H1 (cell line): Measurements from ENCODE around the gene KRTAP19-2. TPM values are rescaled to one million over a fixed set of nuclear protein-coding genes. Genes with fewer than 3 reads are reported as not detected.

Experiments used
- CTCF ChIA-PET: fragments of 300-600 bp; sonication (Branson Sonifier 250); formaldehyde crosslinking; loops from one replicate; lab custom pipeline; 2021; ENCODE audit not compliant: partially characterized antibody; lab: Charles Lee
- POLR2A ChIA-PET: fragments of 300-600 bp; sonication (Branson Sonifier 250); formaldehyde crosslinking; loops from one replicate; lab custom pipeline; 2021; ENCODE audit warnings: inconsistent platforms; ENCODE audit not compliant: partially characterized antibody; lab: Charles Lee
- DNase-seq, 2 experiments: peaks; one replicate each; pipeline versions ENCODE4 v3.0.0 to v3.0.0-alpha.2; 2010 to 2022; ENCODE audit warnings: low spot score in 2 of 2, low read depth in 1 of 2, mixed read lengths in 1 of 2
- FAIRE-seq: peaks from 2 replicates; lab custom pipeline; 2011; peaks lifted over from hg19 to GRCh38; lab: Jason Lieb, UNC
- H2AFZ ChIP-seq: 2 replicates; pipeline ENCODE4 v1.8.1; 2012; ENCODE audit warnings: low read length, inconsistent platforms
- H2AK5ac ChIP-seq: 2 replicates; pipeline ENCODE4 v1.6.1; 2013; ENCODE audit warnings: low read depth, low read length
- H2BK120ac ChIP-seq: replicated peaks from 2 replicates; pipeline ENCODE3; 2013; ENCODE audit warnings: low read depth, low read length, inconsistent platforms
- H2BK12ac ChIP-seq: 2 replicates; pipeline ENCODE4 v1.6.1; 2013; ENCODE audit warnings: low read depth, low read length
- H2BK15ac ChIP-seq: 2 replicates; pipeline ENCODE4 v1.6.1; 2013; ENCODE audit warnings: low read length
- H2BK20ac ChIP-seq: 2 replicates; pipeline ENCODE4 v1.6.1; 2013; ENCODE audit warnings: low read length
- H2BK5ac ChIP-seq: 2 replicates; pipeline ENCODE4 v1.6.1; 2013; ENCODE audit warnings: low read depth, low read length
- H3K14ac ChIP-seq: 2 replicates; pipeline ENCODE4 v1.6.1; 2013; ENCODE audit warnings: inconsistent platforms; ENCODE audit not compliant: insufficient read length
- H3K18ac ChIP-seq: 2 replicates; pipeline ENCODE4 v1.6.1; 2013; ENCODE audit warnings: low read length; ENCODE audit errors: extremely low read depth
- H3K23ac ChIP-seq: 2 replicates; pipeline ENCODE4 v1.6.1; 2013; ENCODE audit warnings: inconsistent platforms; ENCODE audit not compliant: insufficient read length
- H3K23me2 ChIP-seq: 2 replicates; pipeline ENCODE4 v1.6.1; 2013; ENCODE audit warnings: low read depth, low read length
- H3K27ac ChIP-seq: 2 replicates; pipeline ENCODE4 v1.6.1; 2011; ENCODE audit warnings: low read depth, low read length, inconsistent platforms
- H3K27me3 ChIP-seq, 4 experiments: replicated peaks in 1 of 4; 1 replicate in 1 of 4; 2 replicates in 3 of 4; pipeline versions ENCODE4 v1.6.1 to v1.8.1; 2011 to 2013; ENCODE audit warnings: low read length in 3 of 4, mild to moderate bottlenecking in 3 of 4, inconsistent platforms in 2 of 4, mixed read lengths in 2 of 4, moderate library complexity in 1 of 4; ENCODE audit not compliant: control insufficient read depth in 3 of 4, insufficient read depth in 3 of 4; ENCODE audit errors: extremely low read depth in 1 of 4
- H3K36me3 ChIP-seq, 4 experiments: 2 replicates each; pipeline versions ENCODE4 v1.6.1 to v1.8.1; 2011 to 2013; ENCODE audit warnings: mild to moderate bottlenecking in 4 of 4, low read length in 3 of 4, moderate library complexity in 2 of 4, control low read depth in 1 of 4, inconsistent platforms in 1 of 4; ENCODE audit not compliant: insufficient read depth in 4 of 4, control insufficient read depth in 2 of 4
- H3K4ac ChIP-seq: replicated peaks from 2 replicates; pipeline ENCODE3; 2013; ENCODE audit warnings: low read length, low read depth, mixed read lengths, inconsistent platforms; ENCODE audit not compliant: insufficient read length
- H3K4me1 ChIP-seq, 4 experiments: replicated peaks in 1 of 4; 1 replicate in 1 of 4; 2 replicates in 3 of 4; pipeline versions ENCODE4 v1.6.1 to v1.8.1; 2011 to 2013; ENCODE audit warnings: low read length in 3 of 4, inconsistent platforms in 2 of 4, mixed read lengths in 1 of 4; ENCODE audit not compliant: insufficient read depth in 4 of 4, control insufficient read depth in 3 of 4
- H3K4me2 ChIP-seq, 2 experiments: 2 replicates each; pipeline versions ENCODE4 v1.6.1 to v1.8.1; 2011 to 2013; ENCODE audit warnings: low read depth in 2 of 2, low read length in 2 of 2, control low read depth in 1 of 2, inconsistent platforms in 1 of 2, mild to moderate bottlenecking in 1 of 2; ENCODE audit not compliant: insufficient read depth in 1 of 2
- H3K4me3 ChIP-seq, 4 experiments: fragments of 200-600, 300-600 bp in 1 of 4; sonication (generic), shearing (Covaris generic), sonication (Bioruptor Twin) in 1 of 4; 2 replicates each; pipeline versions ENCODE4 v1.5.1 to v1.8.1; 2011 to 2016; ENCODE audit warnings: low read length in 4 of 4, low read depth in 3 of 4, control low read depth in 2 of 4, inconsistent platforms in 2 of 4, mild to moderate bottlenecking in 2 of 4, mixed read lengths in 1 of 4, moderate library complexity in 1 of 4; ENCODE audit not compliant: insufficient read depth in 2 of 4; ENCODE audit errors: extremely low read depth in 1 of 4
- H3K56ac ChIP-seq: replicated peaks from 2 replicates; pipeline ENCODE3; 2013; ENCODE audit warnings: low read depth, mild to moderate bottlenecking, mixed read lengths, low read length, inconsistent platforms; ENCODE audit not compliant: insufficient read length
- H3K79me1 ChIP-seq: 2 replicates; pipeline ENCODE4 v1.6.1; 2013; ENCODE audit warnings: low read depth, low read length, control low read depth
- H3K79me2 ChIP-seq, 2 experiments: 2 replicates each; pipeline versions ENCODE4 v1.6.1 to v1.8.1; 2012 to 2013; ENCODE audit warnings: low read length in 2 of 2, mild to moderate bottlenecking in 2 of 2, inconsistent platforms in 1 of 2; ENCODE audit not compliant: insufficient read depth in 2 of 2, control insufficient read depth in 1 of 2
- H3K9ac ChIP-seq, 4 experiments: replicated peaks in 1 of 4; 1 replicate in 1 of 4; 2 replicates in 3 of 4; pipeline versions ENCODE4 v1.6.1 to v1.8.1; 2011 to 2013; ENCODE audit warnings: low read depth in 3 of 4, low read length in 3 of 4, control low read depth in 2 of 4, mild to moderate bottlenecking in 2 of 4, moderate library complexity in 2 of 4, inconsistent platforms in 1 of 4; ENCODE audit errors: extremely low read depth in 1 of 4
- H3K9me3 ChIP-seq, 2 experiments: 2 replicates each; pipeline versions ENCODE4 v1.6.1 to v1.8.1; 2012 to 2013; ENCODE audit warnings: mild to moderate bottlenecking in 2 of 2, moderate library complexity in 2 of 2, control low read depth in 1 of 2, inconsistent platforms in 1 of 2, low read depth in 1 of 2, low read length in 1 of 2, mixed read lengths in 1 of 2; ENCODE audit not compliant: insufficient read depth in 2 of 2
- H4K20me1 ChIP-seq, 2 experiments: replicated peaks in 1 of 2; 2 replicates each; pipeline versions ENCODE3 to v1.8.1; 2011 to 2013; ENCODE audit warnings: inconsistent platforms in 2 of 2, low read length in 2 of 2, mild to moderate bottlenecking in 1 of 2; ENCODE audit not compliant: insufficient read depth in 2 of 2, control insufficient read depth in 1 of 2
- H4K5ac ChIP-seq: 2 replicates; pipeline ENCODE4 v1.6.1; 2013; ENCODE audit warnings: low read length, low read depth, mixed read lengths, inconsistent platforms; ENCODE audit not compliant: insufficient read length
- H4K8ac ChIP-seq: 2 replicates; pipeline ENCODE4 v1.8.0; 2013; ENCODE audit warnings: mild to moderate bottlenecking, moderate library complexity, low read length, inconsistent platforms; ENCODE audit not compliant: insufficient read depth; ENCODE audit errors: extremely low read depth
- H4K91ac ChIP-seq: replicated peaks from 2 replicates; pipeline ENCODE3; 2013; ENCODE audit warnings: low read length, mixed read lengths, inconsistent platforms; ENCODE audit not compliant: insufficient read length
- BRCA1 ChIP-seq: IDR thresholded peaks from 2 replicates; pipeline ENCODE4 v1.6.1; 2012; ENCODE audit warnings: low read depth, low read length, improper control_type of control experiment
- EP300 ChIP-seq, 2 experiments: IDR thresholded peaks; 1 replicate in 1 of 2; 2 replicates in 1 of 2; pipeline ENCODE4 v1.6.1; 2011 to 2012; ENCODE audit warnings: low read depth in 2 of 2, low read length in 2 of 2, mild to moderate bottlenecking in 2 of 2, borderline replicate concordance in 1 of 2, inconsistent platforms in 1 of 2, moderate library complexity in 1 of 2
- RBBP5 ChIP-seq: IDR thresholded peaks from 2 replicates; pipeline ENCODE4 v1.7.1; 2012; ENCODE audit warnings: low read depth, mild to moderate bottlenecking, inconsistent platforms, low read length, moderate library complexity, borderline replicate concordance
- SAP30 ChIP-seq: fragments of 300-600 bp; sonication (generic); IDR thresholded peaks from 2 replicates; pipeline ENCODE4 v1.7.1; 2012; ENCODE audit warnings: low read length, moderate library complexity, mild to moderate bottlenecking, inconsistent platforms; ENCODE audit not compliant: insufficient read depth, insufficient replicate concordance
- TEAD4 ChIP-seq: IDR thresholded peaks from 2 replicates; pipeline ENCODE4 v1.6.1; 2012; ENCODE audit warnings: low read depth, low read length, inconsistent platforms, mixed read lengths
- WGBS, 2 experiments: shearing (Covaris generic) in 1 of 2; methylation state at CpG; one replicate each; pipeline versions ENCODE4 v1.1.6 to v1.1.7; 2013 to 2015; ENCODE audit warnings: low lambda C conversion rate in 2 of 2, mixed read lengths in 2 of 2, inconsistent platforms in 1 of 2, low coverage in 1 of 2, missing lambda C conversion rate in 1 of 2; ENCODE audit not compliant: insufficient replicate concordance in 2 of 2, insufficient coverage in 1 of 2, insufficient read length in 1 of 2; ENCODE audit errors: extremely low coverage in 1 of 2, missing lambda C conversion rate in 1 of 2; 5-methylcytosine and 5-hydroxymethylcytosine counted together
- polyA plus RNA-seq, 7 experiments: library from polyadenylated mRNA; depleted of rRNA in 3 of 7; stranded (reverse) in 5 of 7; unstranded in 2 of 7; fragments of >200 nt in 5 of 7; fragments of 200-250 nt in 2 of 7; gene quantifications; 1 replicate in 5 of 7; 2 replicates in 1 of 7; 4 replicates in 1 of 7; pipeline versions ENCODE4 v1.2.1 to v1.2.3, GENCODE V29; 2011 to 2013; ENCODE audit warnings: missing spikeins in 2 of 7, mixed read lengths in 2 of 7
- total RNA-seq: library from RNA; stranded (reverse); fragmentation: NEBNext Ultra II Directional; extraction: Animal tissue kit (Norgen Biotek cat#: 25700); gene quantifications from 2 replicates; pipeline ENCODE4 v1.2.1, GENCODE V29; 2021

KRTAP19-2 gene
- total and polyA plus RNA-seq, 2 of the 8 experiments (the other 6 are each of a cell fraction or from before 2014, with no cell fraction given), result not detected

DNA sequence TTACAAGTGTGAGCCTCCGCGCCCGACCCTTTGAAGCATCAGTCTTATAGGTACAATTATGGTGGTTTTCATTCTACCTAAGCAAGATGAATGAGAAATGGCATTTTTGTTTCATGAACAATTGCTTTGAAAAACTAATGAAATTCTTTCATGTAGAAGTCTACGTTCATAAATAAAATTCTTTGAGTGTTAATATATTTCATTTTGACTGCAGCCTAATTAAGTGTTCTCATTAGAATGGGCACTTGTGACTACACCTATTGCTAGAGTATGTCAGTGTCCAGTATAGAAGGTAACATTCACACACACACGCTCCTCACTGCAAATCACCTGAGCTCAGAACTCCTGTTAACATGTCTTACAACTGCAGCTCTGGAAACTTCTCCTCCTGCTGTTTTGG, 47.3 kb downstream of the KRTAP19-2 start, which contains the start of gene KRTAP15-1:
Gene KRTAP15-1 (plus strand): TSS at position 301 of the 400 bp plus-strand sequence. CDS start 53 bp downstream, at position 354.
- no peaks in the 10 kb centered on the region for H3K36me3 ChIP-seq
- ChIA-PET CTCF (interaction anchor here (1.3 to 1.5 kb wide), 2 partner anchors 10 to 13 kb away, joined by 3 to 4 read pairs; partner anchors contain the start of gene KRTAP13-4), POLR2A (no interaction called here)
- H4K8ac ChIP-seq, result no peak within 1 kb of the TSS
- H2AFZ ChIP-seq, result peak within 1 kb of the TSS; percentile 58; the same call in 1 of the 2 replicates
- no peak within 1 kb of the TSS for H2BK15ac ChIP-seq
- H2BK20ac ChIP-seq, result no peak within 1 kb of the TSS
- no peak within 1 kb of the TSS for H3K14ac ChIP-seq
- no peak for DNase-seq
- no peak within 1 kb of the TSS for H2BK120ac ChIP-seq
- H3K23me2 ChIP-seq, result no peaks in the 10 kb centered on the region
- no peak within 1 kb of the TSS for H2AK5ac ChIP-seq
- H3K4me1 ChIP-seq, result no peaks in the 10 kb centered on the region; a peak in 3 of 7 replicates
- no peak for FAIRE-seq
- H4K5ac ChIP-seq, result no peak within 1 kb of the TSS
- H3K79me2 ChIP-seq, result no peaks in the 10 kb centered on the region
- no peaks in the 10 kb centered on the region for H3K9me3 ChIP-seq
- H3K79me1 ChIP-seq, result no peaks in the 10 kb centered on the region
- no peak within 1 kb of the TSS for H3K9ac ChIP-seq
- no peak within 1 kb of the TSS for H3K27ac ChIP-seq
- H3K4me2 ChIP-seq, result no peak within 1 kb of the TSS
- H4K20me1 ChIP-seq, result no peaks in the 10 kb centered on the region
- no peak within 1 kb of the TSS for H2BK5ac ChIP-seq
- 96% methylated on average over 5 of the region's 5 CpGs; no CpG with 5 or more reads in 1 of the 2 experiments for WGBS, 2 experiments
- H4K91ac ChIP-seq, result no peak within 1 kb of the TSS
- no peak within 1 kb of the TSS for H3K23ac ChIP-seq
- H3K4ac ChIP-seq, result no peak within 1 kb of the TSS
- no peak within 1 kb of the TSS for H3K4me3 ChIP-seq
- H3K18ac ChIP-seq, result no peak within 1 kb of the TSS
- H2BK12ac ChIP-seq, result no peak within 1 kb of the TSS
- H3K27me3 ChIP-seq, result no peaks in the 10 kb centered on the region
- no peak within 1 kb of the TSS for H3K56ac ChIP-seq
- TF ChIP-seq EP300 (IDR thresholded peaks at IDR 0.05; ENCODE audit: borderline replicate concordance in 1 of 2, low read depth in 2 of 2, low read length in 2 of 2) (no peak), TEAD4 (no peak), RBBP5 (no peak), SAP30 (no peak), BRCA1 (no peak)
